ENCODE results near the gene RAI2.

Gene RAI2

DNA sequence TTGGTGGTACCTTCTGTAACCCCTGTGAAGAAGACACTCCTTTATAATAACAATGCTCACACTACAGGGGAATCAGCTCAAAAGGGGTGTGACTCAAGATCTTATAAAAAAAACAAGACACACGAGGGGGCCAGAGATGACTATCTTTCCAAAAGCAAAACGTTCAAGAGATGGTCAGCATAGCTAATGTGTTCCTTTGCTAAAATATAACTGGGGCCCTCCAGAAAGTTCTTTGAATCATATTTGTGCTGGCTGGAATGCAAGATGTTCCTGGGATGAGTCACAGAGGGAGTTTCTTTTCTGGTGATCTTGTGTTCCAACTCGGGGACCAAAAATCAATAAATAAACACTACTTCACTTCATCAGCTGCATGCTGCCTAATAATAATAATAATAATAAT lies 46.5 kb downstream of the RAI2 start:
- H3K9me3 Mint-ChIP-seq = no peaks in the 10 kb centered on the region
- no peaks in the 10 kb centered on the region for H3K4me1 Mint-ChIP-seq (ENCODE audit: low read depth)
- H3K27ac Mint-ChIP-seq = no peak overlapping the region
- H3K36me3 Mint-ChIP-seq (ENCODE audit: low read depth) = no peaks in the 10 kb centered on the region
- H3K4me3 Mint-ChIP-seq = no peak overlapping the region
- no peaks in the 10 kb centered on the region for H3K27me3 Mint-ChIP-seq (ENCODE audit: low read depth)

DNA sequence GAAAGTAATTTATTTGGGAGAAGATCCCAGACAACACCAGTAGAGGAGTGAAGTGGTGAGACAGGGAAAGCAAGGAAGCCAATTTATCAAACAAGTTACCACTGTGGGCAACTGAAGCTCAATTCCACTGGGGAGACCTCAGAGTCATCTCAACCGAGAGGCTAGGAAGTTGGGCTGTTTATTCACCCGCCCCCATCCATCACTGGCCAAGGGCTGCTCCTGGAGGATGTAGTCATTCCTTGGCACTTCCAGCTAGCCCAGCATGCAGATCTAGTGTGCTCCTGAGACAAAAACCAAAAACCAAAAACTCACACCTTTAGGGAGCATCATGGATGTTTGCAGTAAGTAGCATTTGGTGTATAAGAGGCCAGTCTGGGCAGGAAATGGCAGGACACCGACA lies 47.0 kb downstream of the RAI2 start:
- no peaks in the 10 kb centered on the region for H3K27me3 Mint-ChIP-seq (ENCODE audit: low read depth)
- H3K4me3 Mint-ChIP-seq = no peak overlapping the region
- no peaks in the 10 kb centered on the region for H3K36me3 Mint-ChIP-seq (ENCODE audit: low read depth)
- no peaks in the 10 kb centered on the region for H3K9me3 Mint-ChIP-seq
- H3K27ac Mint-ChIP-seq = no peak overlapping the region
- no peaks in the 10 kb centered on the region for H3K4me1 Mint-ChIP-seq (ENCODE audit: low read depth)

DNA sequence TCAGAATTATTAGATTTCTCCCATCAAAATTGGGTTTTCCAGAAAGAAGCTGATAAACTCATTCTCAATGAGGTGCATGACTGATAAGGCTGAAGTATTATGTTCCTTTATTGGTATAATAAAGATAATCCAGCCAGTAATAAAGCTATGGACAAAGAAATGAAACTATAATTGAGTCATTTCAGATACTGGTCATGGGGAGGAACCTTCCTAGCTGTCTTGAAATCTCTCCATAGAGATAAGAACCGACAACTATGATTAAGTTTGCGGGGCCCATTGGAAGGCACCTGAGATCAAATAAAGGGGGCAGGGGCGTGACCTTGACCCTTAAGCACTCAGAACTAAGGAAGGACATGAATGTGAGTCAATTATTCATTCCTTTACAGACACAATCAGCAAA lies 47.8 kb downstream of the RAI2 start:
- Mint-ChIP-seq H3K9me3 (no peaks in the 10 kb centered on the region), H3K27ac (no peak overlapping the region), H3K36me3 (ENCODE audit: low read depth) (no peaks in the 10 kb centered on the region), H3K4me1 (ENCODE audit: low read depth) (no peaks in the 10 kb centered on the region), H3K4me3 (no peak overlapping the region), H3K27me3 (ENCODE audit: low read depth) (no peaks in the 10 kb centered on the region)

DNA sequence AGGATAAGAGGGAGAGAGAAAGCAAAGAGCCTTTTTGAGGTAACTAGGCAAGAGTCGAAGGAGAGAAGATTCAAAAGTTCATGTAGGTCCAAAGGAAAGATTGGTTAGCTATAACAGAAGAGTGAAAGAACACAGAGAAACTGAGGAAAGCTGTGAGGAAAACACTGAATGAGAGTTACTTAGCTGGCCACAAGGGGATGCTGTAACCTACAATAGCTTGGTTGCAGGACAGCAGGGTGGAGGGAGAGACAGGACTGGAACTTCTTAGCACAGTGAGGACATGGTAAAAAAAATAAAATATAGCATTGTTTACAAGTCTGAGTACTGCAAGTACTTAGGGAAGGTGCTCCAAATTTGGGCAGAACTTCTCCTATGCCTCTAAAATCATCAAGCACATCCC lies 48.3 kb downstream of the RAI2 start:
- H3K4me1 Mint-ChIP-seq (ENCODE audit: low read depth) = no peaks in the 10 kb centered on the region
- H3K9me3 Mint-ChIP-seq = no peaks in the 10 kb centered on the region
- no peak overlapping the region for H3K27ac Mint-ChIP-seq
- no peaks in the 10 kb centered on the region for H3K36me3 Mint-ChIP-seq (ENCODE audit: low read depth)
- H3K27me3 Mint-ChIP-seq (ENCODE audit: low read depth) = no peaks in the 10 kb centered on the region
- no peak overlapping the region for H3K4me3 Mint-ChIP-seq

DNA sequence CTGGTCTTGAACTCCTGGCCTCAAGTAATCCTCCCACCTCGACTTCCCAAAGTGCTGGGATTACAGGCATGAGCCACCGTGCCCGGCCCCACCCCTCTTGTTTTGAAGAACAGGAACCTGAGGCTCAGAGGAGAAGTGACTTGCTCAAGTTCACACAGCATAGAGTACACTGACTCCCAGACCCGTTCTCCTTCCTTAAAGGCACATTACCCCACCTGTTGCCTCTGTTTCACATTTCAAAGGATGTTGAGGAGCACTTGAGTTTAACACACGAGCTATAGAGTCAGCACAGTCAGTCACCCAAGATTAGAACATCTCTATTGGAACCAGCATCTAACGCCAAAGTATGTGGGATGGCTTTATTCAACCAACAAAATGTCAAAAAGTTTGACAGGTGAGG lies 51.1 kb downstream of the RAI2 start:
- H3K27me3 Mint-ChIP-seq (ENCODE audit: low read depth) = no peaks in the 10 kb centered on the region
- H3K4me1 Mint-ChIP-seq (ENCODE audit: low read depth) = no peaks in the 10 kb centered on the region
- no peak overlapping the region for H3K27ac Mint-ChIP-seq
- no peaks in the 10 kb centered on the region for H3K9me3 Mint-ChIP-seq
- H3K36me3 Mint-ChIP-seq (ENCODE audit: low read depth) = no peaks in the 10 kb centered on the region
- no peak overlapping the region for H3K4me3 Mint-ChIP-seq

DNA sequence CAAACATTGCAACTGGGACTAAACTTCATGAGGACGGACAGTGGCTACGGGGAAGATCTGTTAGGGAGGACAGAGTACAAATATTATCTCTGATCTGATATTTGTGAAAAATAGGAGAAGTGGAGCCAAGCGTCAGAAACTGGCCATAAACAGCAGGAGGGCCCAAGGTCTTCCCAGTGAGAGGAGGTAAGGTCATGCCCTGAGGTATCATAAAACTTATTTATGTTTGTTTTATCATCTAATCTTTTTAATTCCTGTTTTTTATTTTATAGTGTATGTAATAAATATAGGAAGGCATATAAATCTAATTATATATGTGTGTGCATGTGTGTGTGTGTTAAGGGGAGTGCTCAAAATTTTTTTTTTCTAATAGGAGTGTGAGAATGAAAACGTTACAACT lies 51.8 kb downstream of the RAI2 start:
- Mint-ChIP-seq H3K4me3 (no peak overlapping the region), H3K27ac (no peak overlapping the region), H3K27me3 (ENCODE audit: low read depth) (no peaks in the 10 kb centered on the region), H3K4me1 (ENCODE audit: low read depth) (no peaks in the 10 kb centered on the region), H3K36me3 (ENCODE audit: low read depth) (no peaks in the 10 kb centered on the region), H3K9me3 (no peaks in the 10 kb centered on the region)

DNA sequence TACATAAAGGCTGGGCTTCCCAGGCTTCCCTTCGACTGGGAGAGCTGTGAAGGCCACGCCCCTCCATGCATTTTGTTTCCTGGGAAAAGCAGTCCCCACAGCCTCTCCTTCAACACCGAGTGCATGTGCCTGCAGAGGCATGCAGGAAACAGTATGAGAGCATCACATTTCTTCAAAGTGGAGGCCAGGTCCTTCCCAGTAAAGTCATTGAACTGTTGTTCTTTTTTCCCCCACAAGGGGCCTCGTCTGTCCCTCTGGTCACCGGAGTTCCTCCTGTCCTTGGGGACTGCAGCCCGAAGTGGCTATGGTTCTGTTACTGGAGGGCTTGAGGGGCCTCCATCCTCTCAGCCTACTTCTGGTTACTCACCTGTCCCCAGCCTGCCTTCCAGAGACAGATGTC lies 56.0 kb downstream of the RAI2 start:
- Mint-ChIP-seq H3K27ac (no peak overlapping the region), H3K9me3 (no peaks in the 10 kb centered on the region), H3K36me3 (ENCODE audit: low read depth) (no peaks in the 10 kb centered on the region), H3K27me3 (ENCODE audit: low read depth) (no peaks in the 10 kb centered on the region), H3K4me3 (no peak overlapping the region), H3K4me1 (ENCODE audit: low read depth) (no peaks in the 10 kb centered on the region)

DNA sequence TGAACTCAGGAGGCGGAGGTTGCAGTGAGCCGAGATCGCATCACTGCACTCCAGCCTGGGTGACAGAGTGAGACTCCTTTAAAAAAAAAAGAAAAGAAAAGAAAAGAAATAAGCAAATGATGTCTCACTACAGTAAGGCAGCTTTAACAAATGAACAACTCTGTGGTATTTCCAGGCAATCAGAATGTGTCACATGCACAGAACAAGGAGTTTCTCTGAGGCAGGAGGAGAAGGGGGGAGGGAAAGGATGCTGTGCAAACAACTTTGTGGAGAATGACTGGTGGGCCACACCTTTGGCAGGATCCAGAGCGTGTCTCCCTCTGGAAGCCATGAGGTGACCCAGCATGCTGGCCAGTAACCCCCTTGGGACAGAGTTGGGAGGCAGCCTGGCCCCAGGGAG lies 57.6 kb downstream of the RAI2 start:
- Mint-ChIP-seq H3K9me3 (no peaks in the 10 kb centered on the region), H3K4me3 (no peak overlapping the region), H3K4me1 (ENCODE audit: low read depth) (no peaks in the 10 kb centered on the region)

DNA sequence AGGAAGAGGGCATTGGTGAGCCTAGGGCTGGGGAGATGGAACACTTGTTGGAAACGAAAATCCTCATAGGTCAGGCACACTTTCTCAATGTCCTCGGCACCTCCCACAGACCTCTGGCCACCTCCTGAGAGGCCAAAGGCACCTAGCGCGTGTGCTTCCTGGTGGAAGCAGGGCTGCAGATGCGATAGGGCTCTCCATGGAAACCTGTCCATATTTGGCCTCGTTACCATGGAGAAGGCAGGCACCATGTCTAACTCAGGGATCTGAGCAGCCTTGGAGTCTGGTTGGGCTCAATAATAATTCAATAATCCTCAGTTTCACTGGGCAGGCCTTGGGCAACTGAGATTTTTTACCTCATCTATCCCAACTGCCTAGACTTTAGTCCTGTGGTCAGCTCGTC lies 58.3 kb downstream of the RAI2 start:
- H3K9me3 Mint-ChIP-seq = no peaks in the 10 kb centered on the region
- H3K27ac Mint-ChIP-seq = no peak overlapping the region
- H3K27me3 Mint-ChIP-seq (ENCODE audit: low read depth) = no peaks in the 10 kb centered on the region
- no peak overlapping the region for H3K4me3 Mint-ChIP-seq
- H3K36me3 Mint-ChIP-seq (ENCODE audit: low read depth) = no peaks in the 10 kb centered on the region
- no peaks in the 10 kb centered on the region for H3K4me1 Mint-ChIP-seq (ENCODE audit: low read depth)

More for the DNA sequence above, 57.6 kb downstream of the RAI2 start:
- H3K36me3 Mint-ChIP-seq (ENCODE audit: low read depth) = no peaks in the 10 kb centered on the region
- H3K27ac Mint-ChIP-seq = no peak overlapping the region
- H3K27me3 Mint-ChIP-seq (ENCODE audit: low read depth) = no peaks in the 10 kb centered on the region

DNA sequence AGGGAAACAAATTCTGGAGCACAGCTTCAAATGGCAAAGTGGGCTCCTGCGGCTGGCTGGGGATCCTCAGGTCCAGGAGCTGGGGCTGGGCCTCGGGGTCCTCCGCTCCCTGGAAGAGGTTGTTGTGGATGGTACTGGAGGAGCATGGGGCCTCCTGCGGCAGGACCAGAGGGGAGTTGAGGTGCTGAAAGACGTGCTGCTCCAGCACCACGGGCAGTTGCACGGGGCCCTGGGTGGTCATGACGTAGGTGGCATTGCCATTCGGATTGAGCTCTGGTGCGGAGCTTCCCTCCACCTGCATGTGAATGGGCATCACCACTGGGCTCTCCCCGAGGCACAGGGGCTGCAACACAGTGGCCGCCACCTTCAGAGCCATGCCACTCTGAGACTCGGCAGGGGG lies 59.7 kb downstream of the RAI2 start:
- Mint-ChIP-seq H3K4me3 (no peak overlapping the region), H3K27ac (no peak overlapping the region), H3K27me3 (ENCODE audit: low read depth) (no peaks in the 10 kb centered on the region), H3K9me3 (no peaks in the 10 kb centered on the region), H3K36me3 (ENCODE audit: low read depth) (no peaks in the 10 kb centered on the region), H3K4me1 (ENCODE audit: low read depth) (no peaks in the 10 kb centered on the region)

DNA sequence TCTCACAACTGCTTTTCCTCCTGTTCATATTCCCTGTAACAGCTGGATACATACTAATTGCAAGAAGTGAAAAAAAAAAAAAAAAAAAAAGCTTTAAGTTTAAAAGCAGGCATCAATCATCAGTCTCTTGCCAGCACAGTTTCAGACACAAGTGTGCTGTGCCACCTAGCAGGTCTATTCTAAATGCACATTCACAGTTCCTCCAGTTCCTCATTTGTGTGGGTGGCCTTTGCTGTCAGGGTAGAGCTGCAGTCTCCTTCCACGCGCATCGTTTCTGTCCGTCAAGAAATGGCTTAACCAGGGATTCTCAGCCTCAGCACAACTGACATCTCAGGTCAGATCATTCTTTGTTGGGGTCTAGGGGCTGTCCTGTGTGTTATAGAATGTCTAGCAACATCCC lies 62.2 kb downstream of the RAI2 start:
- Mint-ChIP-seq H3K27ac (no peak overlapping the region), H3K4me3 (no peak overlapping the region), H3K9me3 (no peaks in the 10 kb centered on the region), H3K36me3 (ENCODE audit: low read depth) (no peaks in the 10 kb centered on the region), H3K4me1 (ENCODE audit: low read depth) (no peaks in the 10 kb centered on the region), H3K27me3 (ENCODE audit: low read depth) (no peaks in the 10 kb centered on the region)

DNA sequence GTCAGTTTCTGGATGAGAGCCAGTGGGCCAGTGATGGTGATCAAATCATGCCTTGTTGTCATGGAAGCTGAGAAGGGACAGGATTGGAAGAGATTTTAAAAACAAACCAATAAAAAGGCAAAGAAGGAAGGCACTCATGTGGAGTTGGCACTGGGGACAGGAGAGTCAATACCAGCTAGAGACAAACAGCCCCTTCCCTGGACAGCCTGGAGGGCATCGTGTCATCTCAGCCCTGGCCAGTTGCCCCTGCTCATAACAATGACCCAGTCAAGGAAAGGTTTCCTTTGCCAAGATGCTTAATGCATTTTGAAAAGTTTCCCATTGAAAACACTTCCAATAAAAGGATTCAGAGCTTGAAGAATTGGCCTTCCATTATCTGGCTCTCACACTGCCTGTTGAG lies 68.3 kb downstream of the RAI2 start:
- Mint-ChIP-seq H3K36me3 (ENCODE audit: low read depth) (no peaks in the 10 kb centered on the region), H3K9me3 (no peaks in the 10 kb centered on the region), H3K27ac (no peak overlapping the region), H3K4me3 (no peak overlapping the region), H3K4me1 (ENCODE audit: low read depth) (peaks cover 2% of the 10 kb centered on the region), H3K27me3 (ENCODE audit: low read depth) (peaks cover 13% of the 10 kb centered on the region)

DNA sequence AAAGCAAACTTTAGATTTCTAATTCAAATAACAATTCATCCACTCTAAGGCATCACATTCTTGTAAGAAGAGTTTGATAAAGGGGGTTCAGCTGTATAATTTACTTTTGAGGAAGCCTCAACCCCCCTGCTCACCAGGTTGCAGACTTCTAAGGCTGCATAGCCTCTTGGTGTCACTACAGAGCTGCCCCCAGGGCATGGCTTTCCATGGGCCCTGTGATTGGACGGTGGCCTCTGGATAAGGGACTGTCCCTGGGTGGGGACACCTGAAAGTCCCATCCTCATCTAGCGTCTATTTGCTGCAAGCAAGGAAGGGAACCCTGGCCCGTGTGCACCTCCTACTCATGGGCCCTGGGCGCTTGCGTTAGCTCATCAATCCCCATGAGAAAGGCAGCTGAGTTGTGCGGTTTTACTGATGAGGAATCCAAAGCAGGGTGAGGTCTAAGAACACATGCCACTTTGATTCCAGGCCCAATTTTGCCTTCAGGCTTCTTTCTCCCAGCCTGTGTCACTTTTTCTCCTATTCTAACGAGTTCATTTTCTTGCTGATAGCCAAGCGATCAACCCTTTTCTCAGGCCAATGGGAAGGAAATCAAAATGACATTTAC lies 72.0 kb downstream of the RAI2 start:
- Mint-ChIP-seq H3K36me3 (ENCODE audit: low read depth) (no peaks in the 10 kb centered on the region), H3K27ac (no peak overlapping the region), H3K4me3 (no peak overlapping the region), H3K27me3 (ENCODE audit: low read depth) (peaks cover 13% of the 10 kb centered on the region), H3K9me3 (no peaks in the 10 kb centered on the region), H3K4me1 (ENCODE audit: low read depth) (peaks cover 3% of the 10 kb centered on the region)

DNA sequence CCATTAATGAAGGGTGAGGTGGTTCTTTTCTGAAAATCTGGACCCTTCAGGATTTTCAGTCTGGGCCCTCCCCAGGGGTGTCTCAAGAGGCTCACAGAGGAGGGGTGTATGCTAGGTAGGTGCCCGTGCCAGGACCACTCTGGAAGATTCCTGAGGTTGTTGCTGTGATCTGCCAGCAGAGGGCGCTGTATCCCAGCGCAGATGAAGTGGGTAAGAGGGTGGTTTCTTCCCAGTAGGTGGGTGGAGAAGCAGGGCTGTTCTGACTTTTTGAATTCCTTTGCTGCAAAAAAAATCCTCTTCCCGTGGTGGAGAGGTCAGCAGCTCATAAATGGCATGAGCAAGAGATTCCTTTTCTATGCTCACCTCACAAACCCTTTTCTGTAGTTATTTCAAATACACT lies 72.7 kb downstream of the RAI2 start:
- no peak overlapping the region for H3K27ac Mint-ChIP-seq
- H3K36me3 Mint-ChIP-seq (ENCODE audit: low read depth) = no peaks in the 10 kb centered on the region
- H3K27me3 Mint-ChIP-seq (ENCODE audit: low read depth) = peaks cover 13% of the 10 kb centered on the region
- no peak overlapping the region for H3K4me3 Mint-ChIP-seq
- no peaks in the 10 kb centered on the region for H3K9me3 Mint-ChIP-seq
- peaks cover 3% of the 10 kb centered on the region for H3K4me1 Mint-ChIP-seq (ENCODE audit: low read depth)

DNA sequence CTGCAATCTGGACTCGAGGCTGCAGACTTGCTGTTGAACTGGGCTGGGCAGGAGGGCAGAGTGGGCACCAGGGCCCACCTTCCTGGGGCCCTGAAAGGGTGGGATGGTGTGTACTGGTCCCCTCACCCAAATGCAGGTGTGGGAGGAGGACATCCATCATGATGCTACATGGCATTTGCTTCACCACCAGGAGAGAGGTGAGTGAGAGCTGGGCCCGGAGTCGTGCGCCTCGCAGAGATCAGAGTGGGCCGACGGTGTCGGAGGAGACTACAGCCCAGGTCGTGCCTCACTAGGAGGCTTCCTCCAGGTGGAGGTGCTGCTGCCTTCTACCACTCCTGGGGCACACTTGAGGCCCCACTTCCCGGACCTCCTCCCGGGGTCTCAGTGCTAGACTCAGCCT lies 73.5 kb downstream of the RAI2 start:
- H3K36me3 Mint-ChIP-seq (ENCODE audit: low read depth) = no peaks in the 10 kb centered on the region
- H3K27ac Mint-ChIP-seq = no peak overlapping the region
- H3K27me3 Mint-ChIP-seq (ENCODE audit: low read depth) = peaks cover 13% of the 10 kb centered on the region
- H3K4me1 Mint-ChIP-seq (ENCODE audit: low read depth) = peaks cover 3% of the 10 kb centered on the region
- H3K4me3 Mint-ChIP-seq = no peak overlapping the region
- no peaks in the 10 kb centered on the region for H3K9me3 Mint-ChIP-seq

Data from T-helper 1 cell treated with Interleukin-12 subunit alpha and Interleukin-12 subunit beta and Interleukin-4 antibody, amounts not matched to agents 30 μg/mL and 1 μg/mL, for 36 hours (primary cell).